ENCODE measurements around the gene DMTF1. TPM values are rescaled to one million over a fixed set of nuclear protein-coding genes. Genes with fewer than 3 reads are reported as not detected.

DMTF1 gene
- total RNA-seq, 1 experiment from 2014 or later, result 90.5 TPM

- peaks cover 30% of the 10 kb centered on the region for H3K4me1 ChIP-seq (ENCODE audit: insufficient read depth, low read length, poor library complexity, severe bottlenecking)
- peaks cover 5% of the 10 kb centered on the region for H3K36me3 ChIP-seq (ENCODE audit: insufficient read depth, low read length, poor library complexity, severe bottlenecking)
- no peaks in the 10 kb centered on the region for H3K27me3 ChIP-seq (replicated peaks; ENCODE audit: insufficient read depth, low read depth, low read length, poor library complexity)
- no TSS peak for BruUV-seq (replicated peaks)
- ChIA-PET POLR2A (ENCODE audit: low non-redundant PET) (no interaction called here), CTCF (no interaction called here)
- no peak for DNase-seq (ENCODE audit: low spot score)
- H3K27ac ChIP-seq (ENCODE audit: low read depth, low read length, poor library complexity, severe bottlenecking), result no peak overlapping the region
- TF ChIP-seq EZH2 (IDR thresholded peaks at IDR 0.05; ENCODE audit: borderline replicate concordance, low read depth, low read length, poor library complexity, severe bottlenecking), result no peak
- no peak for TF ChIP-seq CTCF (conservative IDR thresholded peaks at IDR 0.05; ENCODE audit: low read depth, low read length)
- H3K9me3 ChIP-seq (ENCODE audit: low read depth, low read length, poor library complexity, severe bottlenecking), result no peaks in the 10 kb centered on the region
- intact Hi-C loops (cut with micrococcal nuclease; ENCODE audit: unreplicated experiment), result no loop called here
- no peak overlapping the region for H3K4me3 ChIP-seq (ENCODE audit: low read depth, low read length, poor library complexity, severe bottlenecking)
Measured at GRCh38 chr7:87212498-87212897, 60.2 kb downstream of the DMTF1 start.

- no peak for TF ChIP-seq CTCF (conservative IDR thresholded peaks at IDR 0.05; ENCODE audit: low read depth, low read length)
- no peak for TF ChIP-seq EZH2 (IDR thresholded peaks at IDR 0.05; ENCODE audit: borderline replicate concordance, low read depth, low read length, poor library complexity, severe bottlenecking)
- H3K27me3 ChIP-seq (replicated peaks; ENCODE audit: insufficient read depth, low read depth, low read length, poor library complexity), result no peaks in the 10 kb centered on the region
- no TSS peak for BruUV-seq (replicated peaks)
- H3K4me3 ChIP-seq (ENCODE audit: low read depth, low read length, poor library complexity, severe bottlenecking), result no peak overlapping the region
- DNase-seq (ENCODE audit: low spot score), result no peak
- H3K27ac ChIP-seq (ENCODE audit: low read depth, low read length, poor library complexity, severe bottlenecking), result no peak overlapping the region
- peaks cover 31% of the 10 kb centered on the region for H3K4me1 ChIP-seq (ENCODE audit: insufficient read depth, low read length, poor library complexity, severe bottlenecking)
- peaks cover 5% of the 10 kb centered on the region for H3K36me3 ChIP-seq (ENCODE audit: insufficient read depth, low read length, poor library complexity, severe bottlenecking)
- H3K9me3 ChIP-seq (ENCODE audit: low read depth, low read length, poor library complexity, severe bottlenecking), result no peaks in the 10 kb centered on the region
- CTCF ChIA-PET, result no interaction called here
- POLR2A ChIA-PET (ENCODE audit: low non-redundant PET), result no interaction called here
- intact Hi-C loops (cut with micrococcal nuclease; ENCODE audit: unreplicated experiment), result no loop called here
Measured at GRCh38 chr7:87213252-87213651, 61.0 kb downstream of the DMTF1 start.

- BruUV-seq (replicated peaks), result no TSS peak
- DNase-seq (ENCODE audit: low spot score), result peak; percentile 78
- peak overlapping the region; percentile 38 for H3K27ac ChIP-seq (ENCODE audit: low read depth, low read length, poor library complexity, severe bottlenecking)
- H3K4me3 ChIP-seq (ENCODE audit: low read depth, low read length, poor library complexity, severe bottlenecking), result no peak overlapping the region
- peaks cover 37% of the 10 kb centered on the region for H3K4me1 ChIP-seq (ENCODE audit: insufficient read depth, low read length, poor library complexity, severe bottlenecking)
- no peak for TF ChIP-seq EZH2 (IDR thresholded peaks at IDR 0.05; ENCODE audit: borderline replicate concordance, low read depth, low read length, poor library complexity, severe bottlenecking)
- TF ChIP-seq CTCF (conservative IDR thresholded peaks at IDR 0.05; ENCODE audit: low read depth, low read length), result no peak
- H3K9me3 ChIP-seq (ENCODE audit: low read depth, low read length, poor library complexity, severe bottlenecking), result no peaks in the 10 kb centered on the region
- H3K27me3 ChIP-seq (replicated peaks; ENCODE audit: insufficient read depth, low read depth, low read length, poor library complexity), result no peaks in the 10 kb centered on the region
- intact Hi-C loops (cut with micrococcal nuclease; ENCODE audit: unreplicated experiment), result no loop called here
- ChIA-PET POLR2A (ENCODE audit: low non-redundant PET) (no interaction called here), CTCF (no interaction called here)
- H3K36me3 ChIP-seq (ENCODE audit: insufficient read depth, low read length, poor library complexity, severe bottlenecking), result peaks cover 2% of the 10 kb centered on the region
Measured at GRCh38 chr7:87213811-87214210, 61.6 kb downstream of the DMTF1 start.
